ENCODE results near the gene SLC30A4.
A peak's percentile ranks its signal among the peaks of the same experiment; 100 is the strongest.

SLC30A4 gene

GRCh38 chr15:45454814-45455213 lies 67.7 kb downstream of the SLC30A4 start:
- peak; percentile 23 to 46 for DNase-seq (ENCODE audit: low read depth in 2 of 2, low spot score in 1 of 2)

DNA sequence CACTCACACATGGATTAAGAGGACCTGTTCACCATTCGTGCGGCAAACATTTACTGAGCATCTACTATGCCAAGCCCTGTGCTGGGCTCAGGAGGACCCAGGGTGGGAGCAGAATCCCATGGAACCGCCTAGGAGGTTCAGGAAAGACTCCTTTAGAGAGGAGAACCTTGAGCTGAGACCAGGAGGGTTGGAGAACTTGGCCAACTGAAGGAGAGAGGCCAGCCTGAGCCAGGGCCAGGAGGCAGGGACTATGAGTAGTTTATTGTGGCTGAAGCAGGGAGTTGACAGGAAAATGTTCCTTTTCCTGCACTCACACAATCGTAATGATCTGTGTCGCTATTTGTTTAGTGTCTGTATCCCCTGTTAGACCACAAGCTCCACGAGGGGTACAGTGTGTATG lies 71.3 kb downstream of the SLC30A4 start:
- no peak for DNase-seq (ENCODE audit: low read depth in 2 of 2, low spot score in 1 of 2)

DNA sequence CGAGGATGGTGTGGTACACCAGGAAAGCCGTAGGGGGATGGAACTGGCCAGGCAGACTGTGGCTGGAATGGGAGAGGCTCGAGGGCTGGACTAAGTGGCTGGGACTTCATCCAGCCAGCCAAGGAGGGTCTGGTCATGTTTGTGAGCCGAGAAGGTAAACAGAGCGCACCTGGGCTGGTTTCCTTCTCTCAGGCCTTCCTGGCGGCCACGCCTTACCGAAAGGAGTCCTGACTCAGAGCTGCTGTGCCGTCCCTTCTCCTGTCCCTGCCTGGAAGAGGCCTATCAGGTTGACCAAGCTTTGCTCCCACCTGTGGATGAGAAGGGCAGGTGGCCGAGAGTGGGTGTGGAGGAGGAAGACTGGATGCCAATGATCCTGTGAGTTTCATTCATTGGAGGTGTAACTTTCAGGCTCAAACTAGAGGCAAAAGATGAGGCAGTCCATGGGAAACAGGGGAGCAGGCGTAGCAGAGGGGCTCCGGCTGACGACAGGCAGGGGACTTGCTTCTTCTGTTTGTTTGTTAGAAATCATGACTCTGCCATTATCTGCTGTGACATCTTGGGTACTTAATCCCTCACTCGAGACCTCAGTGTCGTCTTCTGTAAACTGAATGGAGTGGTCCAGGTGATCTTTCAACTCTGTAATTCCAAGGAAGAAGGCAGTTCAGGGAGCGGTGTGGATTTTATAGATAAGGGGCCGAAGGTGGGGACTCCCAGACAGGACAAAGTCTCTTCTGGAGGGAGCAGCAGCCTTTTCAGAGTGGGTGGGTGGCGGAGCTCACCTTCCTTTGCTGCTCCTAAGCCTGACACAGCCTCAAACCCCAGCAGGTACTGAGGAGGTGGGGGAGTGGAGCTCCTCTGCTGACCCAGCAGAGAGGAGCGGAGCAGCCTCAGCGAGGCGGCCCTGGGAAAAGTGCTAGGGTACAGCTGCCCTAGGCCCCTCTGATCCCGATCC lies 72.4 kb downstream of the SLC30A4 start:
- DNase-seq (ENCODE audit: low read depth in 2 of 2, low spot score in 1 of 2) = no peak

GRCh38 chr15:45449395-45449794 lies 73.2 kb downstream of the SLC30A4 start:
- DNase-seq (ENCODE audit: low read depth in 2 of 2, low spot score in 1 of 2) = no peak

DNA sequence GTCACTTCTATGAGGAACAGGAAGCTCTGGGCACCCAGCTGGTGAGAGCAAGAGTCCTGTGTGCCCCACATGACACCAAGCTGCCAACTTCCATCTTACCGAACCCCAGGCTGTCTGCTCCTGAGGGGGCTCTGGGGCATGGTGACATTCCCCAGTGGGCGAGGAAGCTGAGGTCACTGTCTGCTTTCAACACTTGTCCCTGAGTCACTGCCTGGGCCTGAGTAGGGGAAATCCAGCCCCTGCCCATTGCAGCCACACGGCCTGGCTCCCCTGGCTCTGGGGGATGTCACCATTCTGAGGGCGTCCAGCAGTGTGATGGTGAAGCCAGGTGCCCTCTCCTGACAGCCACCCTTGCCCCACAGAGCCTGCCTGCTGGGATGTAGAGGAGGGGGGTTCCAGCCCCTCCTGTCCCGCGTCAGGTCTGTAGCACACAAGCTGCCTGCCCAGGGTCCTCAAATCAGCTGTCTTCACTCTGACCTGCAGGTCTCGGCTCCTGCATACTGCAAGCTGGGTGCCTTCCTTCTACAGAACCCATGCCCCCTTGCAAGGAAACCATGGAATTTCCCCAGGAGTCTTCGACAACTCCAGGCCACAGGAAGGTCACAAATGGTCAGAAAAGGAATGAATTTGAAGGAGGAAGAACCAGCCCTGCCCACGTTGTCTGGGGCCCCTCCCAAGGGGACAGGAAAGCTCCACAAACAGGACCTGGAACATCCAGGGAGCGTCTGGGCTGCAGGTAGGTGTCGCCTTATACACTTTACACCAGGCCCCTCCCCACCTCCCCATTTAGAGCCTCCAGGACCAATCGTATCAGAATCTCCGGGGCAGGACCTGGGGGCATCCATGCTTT lies 74.3 kb downstream of the SLC30A4 start:
- DNase-seq (ENCODE audit: low read depth in 2 of 2, low spot score in 1 of 2) = no peak

GRCh38 chr15:45443645-45444044 lies 78.9 kb downstream of the SLC30A4 start:
- DNase-seq (ENCODE audit: low read depth in 2 of 2, low spot score in 1 of 2) = no peak

DNA sequence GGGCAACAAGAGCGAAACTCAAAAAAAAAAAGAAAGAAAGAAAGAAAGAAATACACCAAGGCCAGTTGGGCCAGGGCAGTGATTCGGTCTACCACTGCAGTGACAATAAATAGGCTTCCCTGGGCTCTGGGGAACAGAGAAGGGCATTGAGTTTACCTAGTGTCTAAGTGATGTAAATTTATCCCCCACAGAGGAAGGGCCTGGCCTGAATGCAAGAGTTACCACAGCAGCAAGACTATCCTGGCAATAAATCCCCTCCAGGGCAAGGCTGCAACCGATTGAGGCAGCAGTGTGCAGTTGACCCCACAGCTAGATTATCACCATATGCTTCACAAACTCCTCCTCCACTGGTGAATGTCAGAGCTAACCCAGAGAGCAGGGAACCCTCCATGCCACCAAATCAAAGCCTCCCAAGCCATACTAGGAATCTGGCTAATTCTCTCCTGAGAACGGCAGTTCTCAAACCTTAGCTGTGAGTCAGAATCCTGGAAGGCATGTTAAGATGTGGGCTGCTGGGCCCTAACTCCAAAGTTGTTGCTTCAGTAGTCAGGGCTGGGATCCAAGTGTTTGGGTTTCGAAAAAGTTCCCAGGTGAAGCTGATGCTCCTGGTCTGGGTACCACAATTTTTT lies 79.9 kb downstream of the SLC30A4 start:
- no peak for DNase-seq (ENCODE audit: low read depth in 2 of 2, low spot score in 1 of 2)

GRCh38 chr15:45441686-45442085 lies 80.9 kb downstream of the SLC30A4 start:
- no peak for DNase-seq (ENCODE audit: low read depth in 2 of 2, low spot score in 1 of 2)

DNA sequence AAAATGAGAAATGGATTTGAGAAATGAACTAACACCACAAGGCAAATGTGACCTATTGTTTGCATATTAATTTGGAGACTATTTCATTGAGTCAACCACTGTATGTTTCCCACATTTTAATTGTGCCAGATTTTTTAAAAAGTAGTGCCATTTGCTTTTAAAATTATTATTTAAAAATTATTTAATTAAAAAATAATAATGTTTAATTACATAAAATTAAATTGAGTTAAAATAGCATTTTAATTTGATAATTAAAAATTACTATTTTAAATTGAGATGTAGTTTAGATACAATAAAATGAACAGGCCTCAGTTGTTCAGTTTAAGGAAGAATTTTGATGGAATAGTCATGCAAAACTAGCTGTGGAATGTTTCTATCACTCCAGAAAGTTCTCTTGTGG lies 81.5 kb downstream of the SLC30A4 start:
- DNase-seq (ENCODE audit: low read depth in 2 of 2, low spot score in 1 of 2) = no peak

DNA sequence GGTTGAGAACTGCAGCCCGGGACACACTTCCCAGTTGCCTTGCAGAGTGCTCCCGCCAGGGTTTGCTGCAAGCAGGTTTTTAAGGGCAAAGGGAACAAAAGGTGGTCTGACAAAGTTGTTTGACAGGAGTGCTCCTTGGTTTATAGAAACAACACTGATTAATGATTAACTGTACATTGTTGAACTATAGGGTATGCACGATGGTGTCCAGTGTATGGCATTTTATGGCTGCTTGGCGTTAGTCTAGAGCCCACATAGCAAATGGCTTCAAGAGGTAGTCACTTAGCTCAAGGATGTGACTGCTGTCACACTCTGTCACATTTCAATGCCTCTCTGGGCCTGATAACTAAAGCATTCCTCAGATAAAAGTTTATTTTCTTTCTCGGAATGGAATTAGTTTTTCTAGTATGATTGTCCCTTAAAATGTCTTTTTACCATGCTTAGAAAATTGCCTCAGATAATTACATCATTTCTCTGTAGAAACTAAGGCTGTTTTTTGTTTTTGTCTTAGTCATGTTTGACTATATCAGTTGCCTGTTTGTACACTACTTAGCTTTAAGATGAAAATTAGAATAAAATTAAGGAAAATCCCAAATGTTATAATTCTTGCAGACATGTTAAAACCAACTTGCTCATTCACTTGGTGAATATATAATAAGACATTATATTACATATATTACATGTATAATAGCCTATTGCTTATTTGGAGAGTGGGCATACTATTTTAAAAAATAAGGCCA lies 82.9 kb downstream of the SLC30A4 start:
- no peak for DNase-seq (ENCODE audit: low read depth in 2 of 2, low spot score in 1 of 2)

- DNase-seq (ENCODE audit: low read depth in 2 of 2, low spot score in 1 of 2) = no peak
Measured at GRCh38 chr15:45435124-45435903, 87.2 kb downstream of the SLC30A4 start.

- DNase-seq (ENCODE audit: low read depth in 2 of 2, low spot score in 1 of 2) = no peak
Measured at GRCh38 chr15:45434078-45434567, 88.4 kb downstream of the SLC30A4 start.

GRCh38 chr15:45431511-45431910 lies 91.0 kb downstream of the SLC30A4 start:
- DNase-seq (ENCODE audit: low read depth in 2 of 2, low spot score in 1 of 2) = no peak

DNA sequence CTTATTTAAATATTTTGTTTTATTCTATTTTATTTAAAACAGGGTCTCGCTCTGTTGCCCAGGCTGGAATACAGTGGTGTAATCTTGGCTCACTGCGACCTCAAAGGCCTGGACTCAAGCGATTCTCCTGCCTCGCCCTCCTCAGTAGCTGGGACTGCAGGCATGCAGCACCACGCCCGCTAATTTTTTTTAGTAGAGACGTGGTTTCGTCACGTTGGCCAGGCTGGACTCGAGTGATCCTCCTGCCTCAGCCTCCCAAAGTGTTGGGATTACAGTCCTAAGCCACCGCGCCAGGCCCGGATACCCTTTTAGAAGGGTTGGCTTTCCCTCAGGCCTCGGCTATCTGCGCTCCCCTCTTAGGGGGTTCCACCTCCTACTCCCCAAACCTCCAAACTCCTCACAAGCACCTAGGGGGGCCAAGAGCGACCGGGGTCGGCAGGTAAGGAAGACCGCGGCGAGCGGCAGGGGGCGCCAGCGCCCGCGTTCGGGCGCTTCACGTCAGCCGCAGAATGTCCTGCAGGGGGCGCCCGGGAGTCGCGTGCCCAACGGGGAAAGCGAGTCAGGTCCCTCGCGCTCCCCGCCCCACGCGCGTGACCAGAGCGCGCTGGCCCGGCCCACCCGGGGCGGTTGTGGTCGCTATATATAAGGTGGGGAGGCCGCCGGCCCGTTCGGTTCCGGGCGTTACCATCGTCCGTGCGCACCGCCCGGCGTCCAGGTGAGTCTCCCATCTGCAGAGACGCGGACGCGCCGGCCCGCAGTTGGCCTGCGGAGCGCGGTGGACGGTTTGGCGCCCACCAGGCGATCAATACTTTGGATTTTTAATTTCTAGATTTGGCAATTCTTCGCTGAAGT lies 92.4 kb downstream of the SLC30A4 start:
- DNase-seq (ENCODE audit: low read depth in 2 of 2, low spot score in 1 of 2) = peak; percentile 76 to 80
